A549 treated with ZK216348 at 1 μM for 4 hours (cell line): ENCODE results near the gene NFU1. TPM values are rescaled to one million over a fixed set of nuclear protein-coding genes. Genes with fewer than 3 reads are reported as not detected.

Experiments
- total RNA-seq: library from RNA; stranded (reverse); fragments of 200-300 nt; extraction: Qiagen RNA extraction; gene quantifications from 5 replicates; pipeline ENCODE4 v1.2.3, GENCODE V29; 2022; ENCODE audit warnings: low read depth

NFU1 gene
- total RNA-seq: 42.0 to 85.5 TPM (median 47.8 TPM) in 5 replicates

GRCh38 chr2:69436938-69437750 lies at the start of gene NFU1:
TSS of gene NFU1 (minus strand) at chr2:69437435. CDS start at chr2:69437422, 13 bp downstream.

GRCh38 chr2:69386789-69387734 lies 50.2 kb downstream of the NFU1 start, which contains the start of gene GFPT1:
TSS of gene GFPT1 (minus strand) at chr2:69387227. CDS start at chr2:69387071, 156 bp downstream.

Other genes with a start within 250 kb of the NFU1 start
- 19.6 to 30.0 TPM (median 23.4 TPM) in 5 replicates for gene GFPT1, start 50.2 kb downstream of the NFU1 start, total RNA-seq
- 9.7 to 20.5 TPM (median 13.7 TPM) in 5 replicates for gene AAK1, start 206.3 kb upstream of the NFU1 start, total RNA-seq